HCT116 (cell line): ENCODE results near the gene HNRNPAB. TPM values are rescaled to one million over a fixed set of nuclear protein-coding genes. Genes with fewer than 3 reads are reported as not detected.

ENCODE experiments used
- ATAC-seq: fragments of 200-7000 bp; cut with Tn5 transposase; 2 replicates; pipeline ENCODE4 v1.9.1; 2020; ENCODE audit warnings: mild to moderate bottlenecking, moderate library complexity
- BruUV-seq: library from RNA; stranded (reverse); fragments of 400-500 nt; replicated peaks from 2 replicates; lab custom pipeline; 2021; lab: Mats Ljungman, UMichigan
- CTCF ChIA-PET: fragments of 300-600 bp; sonication (Branson Sonifier 250); formaldehyde crosslinking; loops from one replicate; lab custom pipeline; 2021; ENCODE audit warnings: antibody characterized with exemption; lab: Charles Lee
- POLR2A ChIA-PET: fragments of 300-600, 350-600 bp; sonication (Branson Sonifier 250); formaldehyde crosslinking; loops from one replicate; lab custom pipeline; 2021; ENCODE audit warnings: antibody characterized with exemption; lab: Charles Lee
- RAD21 ChIA-PET, 2 experiments: fragments of 300-600 bp; sonication (Branson Sonifier 250); formaldehyde crosslinking; loops; one replicate each; lab custom pipeline; 2023; ENCODE audit warnings: low total read pairs in 2 of 2; ENCODE audit not compliant: uncharacterized antibody in 2 of 2, unreplicated experiment in 2 of 2, low non-redundant PET in 1 of 2; lab: Charles Lee
- DNase-seq: peaks from one replicate; pipeline ENCODE4 v3.0.0-alpha.2; 2010; ENCODE audit warnings: low read depth, low spot score
- H2AFZ ChIP-seq: fragments of 200-600 bp; shearing (Covaris generic), sonication (generic); 2 replicates; pipeline ENCODE4 v1.6.1; 2017; ENCODE audit warnings: low read depth, mixed run types, mixed read lengths, antibody characterized with exemption, low read length; ENCODE audit not compliant: poor library complexity, severe bottlenecking
- H3K27ac ChIP-seq: 2 replicates; pipeline ENCODE4 v1.5.1; 2012; ENCODE audit warnings: low read depth, low read length
- H3K27me3 ChIP-seq: fragments of 200-600 bp; sonication (generic); 2 replicates; pipeline ENCODE4 v1.6.1; 2016; ENCODE audit warnings: mixed run types, low read length, mixed read lengths; ENCODE audit not compliant: insufficient read depth
- H3K36me3 ChIP-seq, 2 experiments: fragments of 200-500 bp in 1 of 2; fragments of 200-600 bp in 1 of 2; sonication (Bioruptor generic) in 1 of 2; sonication (generic) in 1 of 2; 2 replicates each; pipeline versions ENCODE4 v1.5.1 to v1.6.1; 2014 to 2016; ENCODE audit warnings: low read length in 2 of 2, inconsistent platforms in 1 of 2, mixed read lengths in 1 of 2, mixed run types in 1 of 2; ENCODE audit not compliant: insufficient read depth in 2 of 2, control insufficient read depth in 1 of 2
- H3K4me1 ChIP-seq, 2 experiments: fragments of 200-600 bp in 1 of 2; sonication (generic) in 1 of 2; 2 replicates each; pipeline versions ENCODE4 v1.5.1 to v1.6.1; 2012 to 2017; ENCODE audit warnings: low read length in 2 of 2, inconsistent platforms in 1 of 2, mild to moderate bottlenecking in 1 of 2, mixed read lengths in 1 of 2, mixed run types in 1 of 2, moderate library complexity in 1 of 2; ENCODE audit not compliant: insufficient read depth in 2 of 2, control insufficient read depth in 1 of 2
- H3K4me2 ChIP-seq: fragments of 200-600 bp; sonication (generic); 2 replicates; pipeline ENCODE4 v1.6.1; 2017; ENCODE audit warnings: mixed run types, low read length, mixed read lengths
- H3K4me3 ChIP-seq, 2 experiments: fragments of 200-600 bp in 1 of 2; sonication (generic) in 1 of 2; replicated peaks in 1 of 2; 2 replicates each; pipeline ENCODE4 v1.5.1; 2011 to 2016; ENCODE audit warnings: low read length in 2 of 2, control low read depth in 1 of 2, low read depth in 1 of 2, mild to moderate bottlenecking in 1 of 2, mixed read lengths in 1 of 2, mixed run types in 1 of 2
- H3K79me2 ChIP-seq: fragments of 200-600 bp; sonication (generic); 2 replicates; pipeline ENCODE4 v1.6.1; 2017; ENCODE audit warnings: mild to moderate bottlenecking, mixed run types, low read length, moderate library complexity, mixed read lengths; ENCODE audit not compliant: insufficient read depth
- H3K9ac ChIP-seq: fragments of 200-600 bp; sonication (generic); 2 replicates; pipeline ENCODE4 v1.6.1; 2016; ENCODE audit warnings: low read length, mixed read lengths
- H3K9me2 ChIP-seq: fragments of 200-600 bp; sonication (generic), shearing (Covaris generic); 2 replicates; pipeline ENCODE4 v1.6.1; 2017; ENCODE audit warnings: mixed run types, mild to moderate bottlenecking, moderate library complexity; ENCODE audit not compliant: insufficient read depth
- H3K9me3 ChIP-seq, 2 experiments: fragments of 200-500 bp in 1 of 2; fragments of 200-600 bp in 1 of 2; sonication (Bioruptor generic) in 1 of 2; sonication (generic) in 1 of 2; 2 replicates each; pipeline ENCODE4 v1.6.1; 2014 to 2017; ENCODE audit warnings: low read length in 2 of 2, mixed read lengths in 2 of 2, inconsistent platforms in 1 of 2, low read depth in 1 of 2, mild to moderate bottlenecking in 1 of 2, mixed run types in 1 of 2, moderate library complexity in 1 of 2; ENCODE audit not compliant: control insufficient read depth in 1 of 2, insufficient read depth in 1 of 2
- H4K20me1 ChIP-seq: fragments of 200-600 bp; sonication (generic), shearing (Covaris generic); 2 replicates; pipeline ENCODE4 v1.6.1; 2017; ENCODE audit warnings: mixed run types, mild to moderate bottlenecking, moderate library complexity; ENCODE audit not compliant: insufficient read depth
- ATF3 ChIP-seq: IDR thresholded peaks from 2 replicates; pipeline ENCODE4 v1.6.1; 2012
- CBX3 ChIP-seq: IDR thresholded peaks from 2 replicates; pipeline ENCODE4 v1.6.1; 2012; ENCODE audit warnings: low read depth
- CEBPB ChIP-seq: IDR thresholded peaks from 2 replicates; pipeline ENCODE4 v1.6.1; 2012; ENCODE audit warnings: low read depth
- CTCF ChIP-seq, 3 experiments: fragments of 200-600 bp in 1 of 3; sonication (generic) in 1 of 3; IDR thresholded peaks in 2 of 3; conservative IDR thresholded peaks in 1 of 3; 2 replicates each; pipeline ENCODE4 v1.5.1; 2012 to 2017; ENCODE audit warnings: low read depth in 2 of 3, low read length in 2 of 3, antibody characterized with exemption in 1 of 3, borderline replicate concordance in 1 of 3, control low read depth in 1 of 3, mild to moderate bottlenecking in 1 of 3, mixed read lengths in 1 of 3, mixed run types in 1 of 3, moderate library complexity in 1 of 3; ENCODE audit not compliant: insufficient read depth in 1 of 3
- ELF1 ChIP-seq: IDR thresholded peaks from 2 replicates; pipeline ENCODE4 v1.6.1; 2012; ENCODE audit warnings: low read depth, borderline replicate concordance
- EZH2 ChIP-seq: fragments of 200-600 bp; sonication (generic); IDR thresholded peaks from 2 replicates; pipeline ENCODE4 v1.6.1; 2017; ENCODE audit warnings: antibody characterized with exemption, mixed run types
- EZH2phosphoT487 ChIP-seq: fragments of 200-600 bp; IDR thresholded peaks from 2 replicates; pipeline ENCODE4 v1.6.1; 2018; ENCODE audit warnings: antibody characterized with exemption, borderline replicate concordance
- FOSL1 ChIP-seq: IDR thresholded peaks from 2 replicates; pipeline ENCODE4 v1.6.1; 2012; ENCODE audit warnings: low read depth
- MAX ChIP-seq: IDR thresholded peaks from 2 replicates; pipeline ENCODE4 v1.6.1; 2012
- POLR2A ChIP-seq: IDR thresholded peaks from 2 replicates; pipeline ENCODE4 v1.7.0; 2011; ENCODE audit warnings: borderline replicate concordance; ENCODE audit not compliant: insufficient read depth, insufficient read length; ENCODE audit errors: extremely low read depth
- POLR2AphosphoS5 ChIP-seq: IDR thresholded peaks from 2 replicates; pipeline ENCODE4 v1.6.1; 2011; ENCODE audit warnings: mild to moderate bottlenecking, low read depth, low read length, moderate library complexity
- RAD21 ChIP-seq: IDR thresholded peaks from 2 replicates; pipeline ENCODE4 v1.6.1; 2012; ENCODE audit warnings: low read depth, mild to moderate bottlenecking
- REST ChIP-seq: IDR thresholded peaks from 2 replicates; pipeline ENCODE4 v1.6.1; 2012; ENCODE audit warnings: low read depth
- SIN3A ChIP-seq: IDR thresholded peaks from 2 replicates; pipeline ENCODE4 v1.6.1; 2012; ENCODE audit warnings: low read depth
- SP1 ChIP-seq: IDR thresholded peaks from 2 replicates; pipeline ENCODE4 v1.6.1; 2012; ENCODE audit warnings: low read depth
- SRF ChIP-seq: IDR thresholded peaks from 2 replicates; pipeline ENCODE4 v1.6.1; 2012; ENCODE audit warnings: low read depth
- TCF7L2 ChIP-seq: IDR thresholded peaks from 2 replicates; pipeline ENCODE4 v1.7.0; 2011; ENCODE audit warnings: borderline replicate concordance, inconsistent platforms; ENCODE audit not compliant: insufficient read depth, insufficient read length; ENCODE audit errors: extremely low read depth
- YY1 ChIP-seq: IDR thresholded peaks from 2 replicates; pipeline ENCODE4 v1.6.1; 2011; ENCODE audit warnings: low read length, low read depth, moderate library complexity, mild to moderate bottlenecking; ENCODE audit not compliant: insufficient replicate concordance; ENCODE audit errors: extremely low read depth
- ZNF274 ChIP-seq: fragments of 200-500 bp; sonication (Bioruptor generic); IDR thresholded peaks from 2 replicates; pipeline ENCODE4 v1.6.1; 2014; ENCODE audit warnings: mild to moderate bottlenecking, low read depth, low read length, inconsistent platforms
- intact Hi-C: fragments of 100-400 bp; cut with micrococcal nuclease; formaldehyde crosslinking; loops from 2 replicates; pipeline ENCODE4 v1.10.0; 2022
- total RNA-seq: library from RNA; stranded (reverse); gene quantifications from one replicate; pipeline ENCODE4 v1.2.1, GENCODE V29; 2021; ENCODE audit not compliant: unreplicated experiment

Gene HNRNPAB
- total RNA-seq, 1 experiment from 2014 or later, result 273 TPM

- BruUV-seq, result no TSS peak
- no peaks in the 10 kb centered on the region for H3K36me3 ChIP-seq
- H3K27me3 ChIP-seq, result no peaks in the 10 kb centered on the region
- no peak overlapping the region for H3K27ac ChIP-seq
- H4K20me1 ChIP-seq, result no peaks in the 10 kb centered on the region
- H3K4me3 ChIP-seq, result no peak overlapping the region
- intact Hi-C loops, result no loop called here
- no peak overlapping the region for H3K9ac ChIP-seq
- no peaks in the 10 kb centered on the region for H3K4me1 ChIP-seq
- ChIA-PET CTCF (interaction anchor here (2.6 kb wide), 1 partner anchor 15 kb away, joined by 13 read pairs; no protein-coding TSS in a partner anchor), POLR2A (no interaction called here), RAD21 (no interaction called here)
- H3K9me2 ChIP-seq, result no peaks in the 10 kb centered on the region
- DNase-seq (no peak), ATAC-seq (no peak)
- no peaks in the 10 kb centered on the region for H3K9me3 ChIP-seq
- H2AFZ ChIP-seq, result no peak overlapping the region
- TF ChIP-seq CEBPB (no peak), MAX (no peak), RAD21 (no peak), ELF1 (no peak), SIN3A (no peak), ZNF274 (no peak), SRF (no peak), TCF7L2 (no peak), EZH2 (no peak), ATF3 (no peak), SP1 (no peak), POLR2A (no peak), CBX3 (no peak), REST (no peak), POLR2AphosphoS5 (no peak), CTCF (IDR thresholded peaks at IDR 0.05 in 2 of 3, conservative IDR thresholded peaks at IDR 0.05 in 1 of 3; ENCODE audit: borderline replicate concordance in 1 of 3, insufficient read depth in 1 of 3, low read depth in 2 of 3, low read length in 2 of 3) (no peak), EZH2phosphoT487 (no peak), FOSL1 (no peak), YY1 (no peak)
- H3K79me2 ChIP-seq, result no peaks in the 10 kb centered on the region
- no peak overlapping the region for H3K4me2 ChIP-seq
Measured at GRCh38 chr5:178250263-178250662, 45.9 kb downstream of the HNRNPAB start.
